D341Med (cell line): ENCODE measurements around the gene SQOR.
A peak's percentile ranks its signal among the peaks of the same experiment; 100 is the strongest.

Experiments used
- DNase-seq: peaks from one replicate; pipeline ENCODE4 v3.0.0; 2012; ENCODE audit warnings: low spot score

The SQOR gene

GRCh38 chr15:45660231-45660979 is 25.6 kb downstream of the SQOR start:
- DNase-seq, result no peak

- no peak for DNase-seq
Observed at GRCh38 chr15:45662375-45662774, 27.5 kb downstream of the SQOR start.

- no peak for DNase-seq
Observed at GRCh38 chr15:45664451-45664850, 29.6 kb downstream of the SQOR start.

DNA sequence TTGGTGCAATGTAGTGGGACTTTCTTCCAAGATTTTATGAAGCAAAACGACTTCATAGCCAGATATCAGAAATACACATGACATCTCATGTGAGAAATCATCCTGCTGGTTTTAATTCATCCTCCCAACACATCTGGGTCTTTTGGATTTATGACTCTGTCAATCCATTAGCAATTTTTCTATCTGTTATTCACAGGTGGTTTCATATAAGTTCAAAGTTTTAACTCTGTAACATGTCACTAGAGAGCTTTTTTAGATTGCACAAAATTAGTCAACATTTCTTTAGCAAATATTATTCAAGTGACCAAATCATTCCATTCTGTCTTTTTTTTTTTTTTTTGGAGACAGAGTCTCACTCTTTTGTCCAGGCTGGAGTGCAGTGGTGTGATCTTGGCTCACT is 30.4 kb downstream of the SQOR start:
- DNase-seq, result no peak

- no peak for DNase-seq
Observed at GRCh38 chr15:45666119-45666875, 31.5 kb downstream of the SQOR start.

- no peak for DNase-seq
Observed at GRCh38 chr15:45667002-45667401, 32.2 kb downstream of the SQOR start.

DNA sequence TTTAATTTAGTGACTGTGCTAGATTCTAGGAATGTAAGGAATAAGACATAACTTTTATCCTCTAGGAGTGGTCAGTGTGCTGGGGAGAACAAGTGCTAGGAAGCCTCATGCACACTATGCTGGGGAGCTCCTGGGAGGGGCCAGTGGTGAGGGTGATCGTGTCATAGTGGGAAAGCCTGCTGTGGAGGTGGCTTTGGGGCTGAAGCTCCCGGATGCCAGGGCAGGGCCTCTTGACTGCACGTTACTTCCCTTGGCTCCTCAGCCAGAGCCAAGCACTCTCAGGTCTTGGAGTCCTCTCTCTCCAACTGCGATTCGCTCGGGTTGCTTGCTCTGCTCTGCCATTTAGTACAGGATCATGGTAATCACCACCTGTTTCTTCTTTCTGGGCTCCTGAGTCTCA is 33.6 kb downstream of the SQOR start:
- no peak for DNase-seq

GRCh38 chr15:45669422-45669821 is 34.6 kb downstream of the SQOR start:
- no peak for DNase-seq

- DNase-seq, result no peak
Observed at GRCh38 chr15:45670091-45670490, 35.3 kb downstream of the SQOR start.

DNA sequence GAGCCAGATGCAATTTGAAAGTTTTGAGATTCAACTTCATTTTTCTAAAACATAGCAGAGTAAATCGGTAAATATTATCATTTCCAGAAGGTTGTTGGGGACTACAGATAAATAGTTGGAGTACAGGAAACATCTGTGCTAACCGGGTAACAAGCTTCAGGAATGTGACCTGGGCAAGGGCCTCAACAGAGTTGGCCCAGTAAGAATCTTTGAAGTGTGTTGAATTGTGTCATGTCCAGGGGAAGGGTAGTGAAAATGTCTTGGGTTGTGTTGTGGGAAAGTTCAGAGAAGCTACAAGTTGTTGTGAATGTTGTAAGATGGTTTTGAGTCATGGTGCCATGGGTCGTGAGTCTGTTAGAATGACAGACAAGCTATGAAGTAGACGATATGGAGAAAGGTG is 35.7 kb downstream of the SQOR start:
- no peak for DNase-seq

GRCh38 chr15:45674677-45675076 is 39.8 kb downstream of the SQOR start:
- DNase-seq, result no peak

DNA sequence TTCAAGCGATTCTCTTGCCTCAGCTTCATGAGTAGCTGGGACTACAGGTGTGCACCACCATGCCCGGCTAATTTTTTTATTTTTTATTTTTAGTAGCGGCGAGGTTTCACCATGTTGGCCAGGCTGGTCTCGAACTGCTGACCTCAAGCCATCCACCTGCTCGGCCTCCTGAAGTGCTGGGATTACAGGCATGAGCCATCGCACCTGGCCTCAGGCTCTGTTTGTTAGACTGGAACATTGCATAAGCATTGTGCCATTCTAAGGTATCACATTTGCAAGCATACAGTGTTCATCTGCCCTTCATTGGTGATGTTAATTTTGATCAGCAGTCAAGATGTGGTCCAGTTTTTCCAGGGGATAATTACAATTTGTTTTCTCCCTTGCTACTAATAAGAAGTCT is 43.0 kb downstream of the SQOR start:
- DNase-seq, result no peak

- no peak for DNase-seq
Observed at GRCh38 chr15:45678459-45679178, 43.8 kb downstream of the SQOR start.

GRCh38 chr15:45684533-45684932 is 49.7 kb downstream of the SQOR start:
- no peak for DNase-seq

- DNase-seq, result no peak
Observed at GRCh38 chr15:45689616-45690015, 54.8 kb downstream of the SQOR start.

DNA sequence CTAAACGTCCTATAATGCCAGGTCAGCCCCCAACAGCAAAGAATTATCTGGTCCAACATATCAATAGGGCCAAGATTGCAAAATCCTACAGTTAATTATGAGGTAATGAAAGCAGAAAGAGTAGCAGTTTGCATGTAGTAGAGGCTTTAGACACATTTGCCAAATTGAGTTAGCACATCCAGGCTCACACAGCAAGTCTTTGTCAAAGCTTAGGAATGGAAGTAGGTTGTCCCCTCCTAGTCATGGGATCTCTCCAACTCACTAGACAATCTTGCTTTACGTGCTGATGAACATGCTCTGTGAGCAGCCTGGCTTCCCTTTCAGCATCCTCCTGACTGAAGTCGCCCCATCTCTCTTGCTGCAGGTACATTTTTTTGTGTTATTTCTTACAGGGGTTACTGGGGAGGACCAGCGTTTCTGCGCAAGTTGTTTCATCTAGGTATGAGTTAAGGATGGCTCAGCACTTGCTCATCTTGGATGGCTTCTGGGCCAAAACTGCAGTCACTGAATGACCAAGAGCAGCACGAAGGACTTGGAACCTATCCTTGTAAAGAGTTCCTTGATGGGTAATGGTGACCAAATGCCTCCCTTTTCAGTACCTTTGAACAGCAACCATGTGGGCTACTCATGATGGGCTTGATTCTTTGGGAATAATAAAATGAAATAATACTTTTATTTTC is 55.9 kb downstream of the SQOR start:
- DNase-seq, result no peak

- DNase-seq, result no peak
Observed at GRCh38 chr15:45701108-45701507, 66.3 kb downstream of the SQOR start.

DNA sequence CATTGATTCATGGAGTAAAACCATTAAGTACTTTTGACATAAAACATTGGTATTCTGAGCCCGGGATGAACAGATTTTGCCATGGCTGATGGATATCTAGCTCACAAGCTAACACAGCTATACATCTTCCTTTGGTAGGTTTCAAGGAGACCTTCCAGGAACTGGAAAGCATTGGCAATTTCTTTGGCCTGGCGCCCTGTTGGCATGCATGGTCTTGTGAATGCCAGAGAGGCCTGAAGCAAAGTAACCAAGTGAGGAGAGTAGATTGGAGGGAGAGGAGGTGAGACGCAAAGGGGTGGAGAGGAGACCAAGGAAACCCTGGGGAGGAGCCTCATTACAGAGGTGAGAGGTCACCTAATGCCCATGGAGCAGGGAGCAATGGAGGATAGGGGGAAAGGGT is 67.2 kb downstream of the SQOR start:
- no peak for DNase-seq

DNA sequence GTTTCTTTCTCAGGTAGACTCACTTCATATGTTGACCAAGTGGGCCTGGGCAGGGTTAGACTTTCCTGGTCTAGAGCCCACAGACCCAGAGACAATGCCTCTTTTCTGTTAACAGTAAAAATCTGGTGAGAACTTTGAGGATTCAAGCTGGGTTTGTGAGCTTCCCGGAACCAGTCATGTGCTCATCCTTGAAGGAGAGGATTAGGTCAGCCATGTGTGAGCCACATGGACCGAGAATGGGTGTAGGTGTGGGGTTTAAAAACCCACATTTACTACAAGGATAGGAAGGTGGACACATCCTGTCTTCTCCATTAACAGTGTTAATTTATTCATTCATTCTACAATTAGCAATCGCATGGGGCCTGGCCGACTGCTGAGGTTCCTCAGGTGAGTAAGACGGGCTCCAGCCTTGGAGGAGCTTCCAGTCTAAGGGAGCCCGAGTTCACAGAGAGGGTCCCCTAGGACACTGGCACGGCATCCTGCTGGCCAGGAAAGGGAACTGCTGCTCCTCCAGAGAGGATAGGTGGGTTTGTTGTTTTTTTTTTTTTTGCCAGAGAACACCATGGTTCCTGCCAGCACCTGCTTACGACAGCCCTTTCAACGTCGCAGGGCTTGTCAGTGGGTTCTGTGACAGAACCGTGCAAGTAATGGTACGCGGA is 69.0 kb downstream of the SQOR start:
- no peak for DNase-seq

GRCh38 chr15:45704329-45705249 is 69.8 kb downstream of the SQOR start:
- DNase-seq, result peak; percentile 46
